Measurements from ENCODE around the gene CHD5.
A peak's percentile ranks its signal among the peaks of the same experiment; 100 is the strongest.

DNA sequence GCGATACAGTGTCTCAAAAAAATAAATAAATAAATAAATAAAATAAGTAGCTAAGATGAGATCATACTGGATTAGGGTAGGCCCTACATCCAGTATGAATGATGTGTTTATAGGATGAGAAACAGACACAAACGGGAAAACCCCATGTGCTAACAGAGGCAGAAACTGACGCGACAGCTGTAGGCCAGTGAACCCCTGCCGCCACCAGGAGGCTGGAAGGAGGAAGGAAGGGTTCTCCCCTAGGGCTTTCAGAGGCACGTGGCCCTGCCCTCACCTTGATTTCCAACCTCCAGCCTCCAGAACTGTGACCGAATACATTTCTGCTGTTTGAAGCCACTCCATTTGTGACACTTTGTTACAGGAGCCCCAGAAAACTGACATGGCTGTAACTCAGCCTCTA is 38.5 kb downstream of the CHD5 start:
- TF ChIP-seq, protein P1, sequence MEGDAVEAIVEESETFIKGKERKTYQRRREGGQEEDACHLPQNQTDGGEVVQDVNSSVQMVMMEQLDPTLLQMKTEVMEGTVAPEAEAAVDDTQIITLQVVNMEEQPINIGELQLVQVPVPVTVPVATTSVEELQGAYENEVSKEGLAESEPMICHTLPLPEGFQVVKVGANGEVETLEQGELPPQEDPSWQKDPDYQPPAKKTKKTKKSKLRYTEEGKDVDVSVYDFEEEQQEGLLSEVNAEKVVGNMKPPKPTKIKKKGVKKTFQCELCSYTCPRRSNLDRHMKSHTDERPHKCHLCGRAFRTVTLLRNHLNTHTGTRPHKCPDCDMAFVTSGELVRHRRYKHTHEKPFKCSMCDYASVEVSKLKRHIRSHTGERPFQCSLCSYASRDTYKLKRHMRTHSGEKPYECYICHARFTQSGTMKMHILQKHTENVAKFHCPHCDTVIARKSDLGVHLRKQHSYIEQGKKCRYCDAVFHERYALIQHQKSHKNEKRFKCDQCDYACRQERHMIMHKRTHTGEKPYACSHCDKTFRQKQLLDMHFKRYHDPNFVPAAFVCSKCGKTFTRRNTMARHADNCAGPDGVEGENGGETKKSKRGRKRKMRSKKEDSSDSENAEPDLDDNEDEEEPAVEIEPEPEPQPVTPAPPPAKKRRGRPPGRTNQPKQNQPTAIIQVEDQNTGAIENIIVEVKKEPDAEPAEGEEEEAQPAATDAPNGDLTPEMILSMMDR (conservative IDR thresholded peaks at IDR 0.05; ENCODE audit: low read length) = peak; percentile 21; the same call in 1 of the 2 replicates
- TF ChIP-seq EZH2phosphoT487 (IDR thresholded peaks at IDR 0.05; ENCODE audit: borderline replicate concordance) = no peak

All from Loucy (cell line).